Measurements from ENCODE around the gene FOXN3. TPM values are rescaled to one million over a fixed set of nuclear protein-coding genes. Genes with fewer than 3 reads are reported as not detected.

Gene FOXN3
- total RNA-seq, 2 experiments from 2014 or later, result 70.3 to 72.7 TPM

GRCh38 chr14:89391123-89391522 is 25.9 kb downstream of the FOXN3 start:
- H3K27me3 Mint-ChIP-seq (ENCODE audit: low read depth), result no peaks in the 10 kb centered on the region
- ChIA-PET POLR2A (no interaction called here), CTCF (interaction anchor here (0.7 kb wide), 1 partner anchor 362 kb away, joined by 3 read pairs; no protein-coding TSS in a partner anchor)
- H3K4me3 Mint-ChIP-seq, result no peak overlapping the region
- H3K9me3 Mint-ChIP-seq (ENCODE audit: insufficient read depth), result no peaks in the 10 kb centered on the region
- H3K36me3 Mint-ChIP-seq (ENCODE audit: low read depth), result peaks cover 7% of the 10 kb centered on the region
- ATAC-seq (no peak), DNase-seq (no peak)
- H3K4me1 Mint-ChIP-seq (ENCODE audit: low read depth), result peaks cover 9% of the 10 kb centered on the region
- no peak overlapping the region for H3K27ac Mint-ChIP-seq

DNA sequence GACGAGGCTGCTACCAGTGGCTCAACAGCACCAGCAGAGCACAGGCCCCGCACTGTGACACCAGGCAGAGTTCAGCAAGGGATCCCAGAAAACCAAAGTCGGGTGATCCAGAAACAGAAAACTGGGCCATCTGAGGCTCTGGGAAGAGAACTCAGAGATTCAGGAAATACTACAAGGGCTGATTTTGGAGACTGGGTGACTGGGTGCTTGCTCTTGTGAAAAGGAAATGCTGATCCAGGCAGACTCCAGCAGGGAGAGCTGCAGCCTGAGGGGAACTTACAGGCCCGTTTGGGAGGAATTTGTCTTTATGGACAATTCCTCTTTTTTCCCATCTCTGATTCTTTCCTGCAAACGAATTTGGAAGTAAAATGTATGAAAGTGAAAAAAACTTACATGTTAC is 28.2 kb downstream of the FOXN3 start:
- H3K27ac Mint-ChIP-seq, result no peak overlapping the region
- peaks cover 18% of the 10 kb centered on the region for H3K36me3 Mint-ChIP-seq (ENCODE audit: low read depth)
- peaks cover 12% of the 10 kb centered on the region for H3K4me1 Mint-ChIP-seq (ENCODE audit: low read depth)
- no peaks in the 10 kb centered on the region for H3K9me3 Mint-ChIP-seq (ENCODE audit: insufficient read depth)
- CTCF ChIA-PET, result no interaction called here
- no peaks in the 10 kb centered on the region for H3K27me3 Mint-ChIP-seq (ENCODE audit: low read depth)
- no peak overlapping the region for H3K4me3 Mint-ChIP-seq
- POLR2A ChIA-PET, result no interaction called here
- DNase-seq, result no peak
- no peak for ATAC-seq

GRCh38 chr14:89387922-89388685 is 28.9 kb downstream of the FOXN3 start:
- Mint-ChIP-seq H3K4me3 (no peak overlapping the region), H3K27ac (no peak overlapping the region), H3K4me1 (ENCODE audit: low read depth) (peaks cover 5% of the 10 kb centered on the region), H3K36me3 (ENCODE audit: low read depth) (peaks cover 17% of the 10 kb centered on the region), H3K27me3 (ENCODE audit: low read depth) (no peaks in the 10 kb centered on the region), H3K9me3 (ENCODE audit: insufficient read depth) (no peaks in the 10 kb centered on the region)
- ChIA-PET POLR2A (no interaction called here), CTCF (no interaction called here)
- DNase-seq (no peak), ATAC-seq (no peak)

DNA sequence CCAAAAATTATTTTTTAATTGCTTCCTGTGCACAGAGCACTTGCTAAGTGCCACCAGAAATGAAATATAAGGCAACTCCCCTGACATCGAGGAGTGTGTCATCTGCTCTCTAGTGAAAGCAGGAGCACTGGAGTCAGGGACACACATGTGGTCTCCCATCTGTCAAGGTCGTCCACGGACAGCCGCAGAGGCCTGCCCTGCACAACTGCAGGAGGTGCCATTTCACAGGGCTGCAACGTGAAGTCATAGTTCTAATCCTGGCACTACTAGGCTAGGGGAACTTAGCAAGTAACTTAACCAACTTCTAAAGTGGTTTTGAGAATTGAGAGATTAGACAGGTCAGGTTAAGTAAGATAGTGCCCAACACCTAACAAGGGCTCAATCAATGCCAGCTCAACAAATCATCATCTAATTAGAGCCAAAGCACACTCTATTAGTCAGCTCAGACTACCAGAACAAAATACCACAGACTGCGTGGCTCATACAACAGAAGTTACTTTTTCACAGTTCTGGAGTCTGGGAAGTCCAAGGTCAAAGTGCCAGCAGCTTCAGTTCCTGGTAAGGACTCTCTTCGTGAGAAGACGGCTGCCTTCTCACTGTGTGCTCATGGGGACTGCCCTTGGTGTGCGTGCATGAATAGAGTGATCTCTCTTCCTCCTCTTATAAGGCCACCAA is 30.7 kb downstream of the FOXN3 start:
- ATAC-seq (no peak), DNase-seq (no peak)
- Mint-ChIP-seq H3K4me3 (no peak overlapping the region), H3K36me3 (ENCODE audit: low read depth) (peaks cover 29% of the 10 kb centered on the region), H3K9me3 (ENCODE audit: insufficient read depth) (no peaks in the 10 kb centered on the region), H3K4me1 (ENCODE audit: low read depth) (peaks cover 8% of the 10 kb centered on the region), H3K27ac (no peak overlapping the region), H3K27me3 (ENCODE audit: low read depth) (no peaks in the 10 kb centered on the region)
- POLR2A ChIA-PET, result no interaction called here
- CTCF ChIA-PET, result no interaction called here

DNA sequence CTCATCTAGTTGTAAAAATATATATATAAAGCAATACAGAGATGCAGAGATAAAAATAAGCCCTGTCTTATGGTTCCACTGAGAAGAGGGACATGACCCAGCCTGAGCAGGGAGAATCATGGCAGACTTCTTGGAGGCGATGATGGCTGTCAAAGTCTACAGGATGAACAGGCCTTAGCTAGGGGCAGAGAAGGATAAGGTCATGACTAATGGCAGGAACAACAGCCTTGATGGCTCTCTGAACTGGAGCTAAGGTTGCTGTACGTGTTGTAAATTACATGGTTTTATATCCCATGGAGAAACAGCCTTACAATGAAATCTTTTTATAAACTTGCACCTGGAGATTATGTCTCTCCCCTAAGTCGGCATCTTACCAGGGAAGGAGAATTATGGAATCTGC is 32.4 kb downstream of the FOXN3 start:
- Mint-ChIP-seq H3K4me1 (ENCODE audit: low read depth) (peaks cover 8% of the 10 kb centered on the region), H3K27ac (no peak overlapping the region), H3K4me3 (no peak overlapping the region), H3K36me3 (ENCODE audit: low read depth) (peaks cover 39% of the 10 kb centered on the region), H3K27me3 (ENCODE audit: low read depth) (no peaks in the 10 kb centered on the region), H3K9me3 (ENCODE audit: insufficient read depth) (peaks cover 5% of the 10 kb centered on the region)
- ChIA-PET POLR2A (interaction anchor here (0.9 kb wide), 1 partner anchor 10 kb away, joined by 3 read pairs; no protein-coding TSS in a partner anchor), CTCF (no interaction called here)
- ATAC-seq, result no peak
- DNase-seq, result no peak

GRCh38 chr14:89384023-89384422 is 33.0 kb downstream of the FOXN3 start:
- H3K27ac Mint-ChIP-seq, result no peak overlapping the region
- ATAC-seq, result no peak

DNA sequence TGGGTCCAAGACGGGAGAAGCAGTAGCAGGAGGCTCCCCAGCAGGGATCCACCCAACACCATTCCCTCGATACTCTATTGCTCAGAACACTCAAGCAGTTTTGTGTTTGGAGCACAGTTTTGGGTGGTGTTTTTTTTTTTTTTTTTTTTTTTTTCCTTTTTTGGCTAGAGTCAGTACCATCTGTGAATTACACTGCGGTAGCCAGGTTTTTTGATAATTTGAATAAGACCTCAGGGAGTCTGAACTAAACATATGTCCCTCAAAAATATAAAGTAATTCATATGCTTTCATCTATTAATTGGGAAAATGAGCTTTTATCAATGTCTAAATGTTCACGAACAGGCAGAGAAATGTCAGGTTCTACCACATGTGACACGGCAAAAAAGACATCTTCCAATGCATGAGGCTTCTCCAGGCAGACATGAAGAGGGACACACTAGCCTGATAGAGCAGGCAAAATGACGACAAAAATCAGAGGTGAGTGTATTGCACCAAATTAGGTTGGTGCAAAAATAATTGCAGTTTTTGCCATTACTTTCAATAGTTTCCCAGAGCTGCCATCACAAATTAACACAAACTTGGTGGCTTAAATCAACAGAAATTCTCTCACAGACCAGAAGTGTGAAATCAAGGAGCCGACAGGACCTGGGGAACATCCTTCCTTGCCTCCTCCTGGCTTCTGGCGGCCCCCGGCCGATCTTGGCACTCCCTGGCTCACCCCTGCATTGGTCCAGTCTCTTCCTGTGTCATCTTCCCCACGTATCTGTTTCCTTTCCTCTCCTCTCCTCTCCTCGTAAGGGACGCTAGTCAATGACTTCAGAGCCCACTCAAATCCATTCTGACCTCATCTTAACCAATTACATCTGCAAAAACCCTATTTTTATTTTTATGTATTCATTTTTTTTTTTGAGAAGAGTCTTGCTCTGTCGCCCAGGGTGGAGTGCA is 33.9 kb downstream of the FOXN3 start:
- ATAC-seq (no peak), DNase-seq (no peak)
- Mint-ChIP-seq H3K4me1 (ENCODE audit: low read depth) (peaks cover 11% of the 10 kb centered on the region), H3K27ac (no peak overlapping the region), H3K4me3 (no peak overlapping the region), H3K9me3 (ENCODE audit: insufficient read depth) (peaks cover 5% of the 10 kb centered on the region), H3K36me3 (ENCODE audit: low read depth) (peaks cover 46% of the 10 kb centered on the region), H3K27me3 (ENCODE audit: low read depth) (no peaks in the 10 kb centered on the region)
- CTCF ChIA-PET, result no interaction called here
- POLR2A ChIA-PET, result interaction anchor here (0.7 kb wide), 1 partner anchor 346 kb away, joined by 3 read pairs; no protein-coding TSS in a partner anchor

More at GRCh38 chr14:89384023-89384422, 33.0 kb downstream of the FOXN3 start:
- ChIA-PET CTCF (no interaction called here), POLR2A (interaction anchor here (0.9 kb wide), 1 partner anchor 10 kb away, joined by 3 read pairs; no protein-coding TSS in a partner anchor)
- H3K36me3 Mint-ChIP-seq (ENCODE audit: low read depth), result peaks cover 40% of the 10 kb centered on the region
- H3K27me3 Mint-ChIP-seq (ENCODE audit: low read depth), result no peaks in the 10 kb centered on the region
- no peak overlapping the region for H3K4me3 Mint-ChIP-seq
- H3K9me3 Mint-ChIP-seq (ENCODE audit: insufficient read depth), result peaks cover 5% of the 10 kb centered on the region
- peaks cover 8% of the 10 kb centered on the region for H3K4me1 Mint-ChIP-seq (ENCODE audit: low read depth)
- DNase-seq, result no peak

DNA sequence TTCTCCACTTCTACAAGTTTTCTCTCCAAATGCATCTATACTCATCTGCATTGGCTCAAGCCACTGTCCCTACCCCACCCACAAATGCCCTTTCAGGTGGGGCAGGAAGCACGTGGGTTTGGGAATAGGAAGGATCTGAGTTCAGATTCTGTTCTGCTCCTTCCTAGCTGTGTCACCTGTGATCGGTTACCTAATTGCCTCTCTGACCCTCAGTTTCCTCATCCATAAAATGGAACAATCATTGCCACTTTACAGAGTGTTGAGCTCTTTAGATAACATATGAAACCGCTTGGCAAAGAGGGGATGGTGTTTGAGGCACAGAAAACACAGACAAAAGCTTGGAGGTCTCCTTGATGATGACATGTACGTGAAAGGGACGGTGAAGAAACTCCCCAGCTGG is 34.5 kb downstream of the FOXN3 start:
- Mint-ChIP-seq H3K4me3 (no peak overlapping the region), H3K4me1 (ENCODE audit: low read depth) (peaks cover 11% of the 10 kb centered on the region)

DNA sequence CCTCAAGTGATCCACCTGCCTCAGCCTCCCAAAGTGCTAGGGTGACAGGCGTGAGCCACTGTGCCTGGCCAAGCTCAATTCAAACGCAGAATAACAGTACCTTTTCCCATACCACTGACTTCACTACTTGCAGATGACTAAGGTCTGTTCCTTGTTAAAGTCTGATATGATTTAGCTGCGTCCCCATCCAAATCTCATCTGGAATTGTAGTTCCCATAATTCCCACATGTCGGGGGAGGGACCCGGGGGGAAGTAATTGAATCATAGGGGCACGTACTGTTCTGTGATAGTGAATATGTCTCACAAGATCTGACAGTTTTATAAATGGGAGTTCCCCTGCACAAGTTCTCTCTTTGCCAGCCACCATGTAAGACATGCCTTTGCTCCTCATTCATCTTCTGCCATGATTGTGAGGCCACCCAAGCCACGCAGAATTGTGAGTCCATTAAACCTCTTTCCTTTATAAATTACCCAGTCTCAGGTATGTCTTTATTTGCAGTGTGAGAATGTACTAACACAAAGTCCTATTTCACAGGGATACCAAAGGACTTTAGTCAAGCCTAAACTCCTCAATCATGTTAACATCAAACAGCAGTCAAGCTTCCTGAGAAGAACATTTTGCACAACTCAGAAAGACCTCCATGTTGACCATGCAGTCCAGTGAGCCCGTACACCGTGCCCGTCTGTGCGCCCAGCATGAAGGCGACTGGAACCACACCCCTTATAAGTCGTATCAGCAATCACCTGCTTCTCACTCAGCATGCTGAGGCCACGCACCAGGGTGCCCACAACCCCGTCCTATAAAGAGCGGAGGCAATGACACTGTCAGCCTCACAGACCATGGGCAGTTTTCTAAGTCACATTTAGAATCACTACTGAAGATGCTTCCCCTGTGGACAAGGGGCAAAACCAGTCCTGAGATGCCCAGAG is 36.9 kb downstream of the FOXN3 start:
- Mint-ChIP-seq H3K4me1 (ENCODE audit: low read depth) (peaks cover 9% of the 10 kb centered on the region), H3K9me3 (ENCODE audit: insufficient read depth) (peaks cover 5% of the 10 kb centered on the region), H3K27ac (no peak overlapping the region), H3K36me3 (ENCODE audit: low read depth) (peaks cover 57% of the 10 kb centered on the region), H3K4me3 (no peak overlapping the region), H3K27me3 (ENCODE audit: low read depth) (no peaks in the 10 kb centered on the region)
- no peak for ATAC-seq
- DNase-seq, result no peak
- POLR2A ChIA-PET, result no interaction called here
- CTCF ChIA-PET, result interaction anchor here (1.2 kb wide), 1 partner anchor 38 kb away, joined by 3 read pairs; no protein-coding TSS in a partner anchor

More for the DNA sequence above, 34.5 kb downstream of the FOXN3 start:
- ATAC-seq, result no peak
- no peak overlapping the region for H3K27ac Mint-ChIP-seq
- POLR2A ChIA-PET, result interaction anchor here (0.7 kb wide), 1 partner anchor 346 kb away, joined by 3 read pairs; no protein-coding TSS in a partner anchor
- CTCF ChIA-PET, result no interaction called here
- H3K27me3 Mint-ChIP-seq (ENCODE audit: low read depth), result no peaks in the 10 kb centered on the region
- H3K9me3 Mint-ChIP-seq (ENCODE audit: insufficient read depth), result peaks cover 5% of the 10 kb centered on the region
- H3K36me3 Mint-ChIP-seq (ENCODE audit: low read depth), result peaks cover 53% of the 10 kb centered on the region
- no peak for DNase-seq

- H3K4me3 Mint-ChIP-seq, result no peak overlapping the region
- peaks cover 51% of the 10 kb centered on the region for H3K36me3 Mint-ChIP-seq (ENCODE audit: low read depth)
- CTCF ChIA-PET, result interaction anchor here (1.2 to 1.4 kb wide), 2 partner anchors 14 to 39 kb away, joined by 3 read pairs; no protein-coding TSS in a partner anchor
- no peaks in the 10 kb centered on the region for H3K27me3 Mint-ChIP-seq (ENCODE audit: low read depth)
- POLR2A ChIA-PET, result no interaction called here
- H3K4me1 Mint-ChIP-seq (ENCODE audit: low read depth), result peaks cover 12% of the 10 kb centered on the region
- H3K9me3 Mint-ChIP-seq (ENCODE audit: insufficient read depth), result peaks cover 11% of the 10 kb centered on the region
- ATAC-seq (no peak), DNase-seq (no peak)
- no peak overlapping the region for H3K27ac Mint-ChIP-seq
Measured at GRCh38 chr14:89379006-89379405, 38.0 kb downstream of the FOXN3 start.

DNA sequence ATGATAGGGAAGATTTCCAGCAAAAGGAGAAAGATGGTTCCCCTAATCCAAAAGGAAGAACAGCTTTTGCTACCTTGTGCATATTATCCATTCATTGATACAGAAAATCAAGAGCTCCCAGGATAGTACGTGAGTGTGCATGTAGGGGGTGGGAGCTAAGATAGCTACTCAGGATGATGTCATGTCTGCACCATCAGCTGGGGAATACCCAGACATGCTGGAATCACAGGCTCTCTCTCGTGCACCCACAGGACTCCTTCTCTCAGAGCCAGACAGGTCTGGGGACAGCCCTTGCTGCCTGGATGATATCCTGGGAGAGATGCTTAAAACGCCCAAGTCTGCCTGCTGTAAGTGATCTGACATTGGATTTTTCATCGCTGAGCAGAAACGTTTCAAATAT is 38.9 kb downstream of the FOXN3 start:
- ChIA-PET CTCF (interaction anchor here (1.3 to 1.4 kb wide), 2 partner anchors 12 to 15 kb away, joined by 3 to 6 read pairs; no protein-coding TSS in a partner anchor), POLR2A (no interaction called here)
- ATAC-seq (no peak), DNase-seq (no peak)
- H3K27me3 Mint-ChIP-seq (ENCODE audit: low read depth), result no peaks in the 10 kb centered on the region
- H3K9me3 Mint-ChIP-seq (ENCODE audit: insufficient read depth), result peaks cover 11% of the 10 kb centered on the region
- H3K27ac Mint-ChIP-seq, result no peak overlapping the region
- peaks cover 16% of the 10 kb centered on the region for H3K4me1 Mint-ChIP-seq (ENCODE audit: low read depth)
- peaks cover 46% of the 10 kb centered on the region for H3K36me3 Mint-ChIP-seq (ENCODE audit: low read depth)
- no peak overlapping the region for H3K4me3 Mint-ChIP-seq
